PC-3 (cell line): Measurements from ENCODE around the gene CHGA. TPM values are rescaled to one million over a fixed set of nuclear protein-coding genes. Genes with fewer than 3 reads are reported as not detected.

ENCODE experiments used
- ATAC-seq: fragments of 200-7000 bp; cut with Tn5 transposase; 2 replicates; pipeline ENCODE4 v1.9.1; 2020; ENCODE audit warnings: mild to moderate bottlenecking, moderate library complexity
- BruUV-seq: library from RNA; stranded (reverse); fragments of 400-500 nt; replicated peaks from 2 replicates; lab custom pipeline; 2021; lab: Mats Ljungman, UMichigan
- CTCF ChIA-PET: fragments of 300-600 bp; sonication (Branson Sonifier 250); formaldehyde crosslinking; loops from one replicate; lab custom pipeline; 2022; ENCODE audit warnings: antibody characterized with exemption; lab: Charles Lee
- POLR2A ChIA-PET: fragments of 300-600 bp; sonication (Branson Sonifier 250); formaldehyde crosslinking; loops from one replicate; lab custom pipeline; 2022; ENCODE audit warnings: antibody characterized with exemption; ENCODE audit not compliant: unreplicated experiment; lab: Charles Lee
- DNase-seq: peaks from one replicate; pipeline ENCODE4 v3.0.0-alpha.2; 2015
- H2AFZ ChIP-seq: fragments of 300-600 bp; sonication (generic); 2 replicates; pipeline ENCODE4 v1.6.0; 2016; ENCODE audit warnings: antibody characterized with exemption, low read length
- H3F3A ChIP-seq: fragments of 300-600 bp; sonication (generic); one replicate; pipeline ENCODE4 v1.6.0; 2017; ENCODE audit warnings: antibody characterized with exemption, low read length, control low read depth, mild to moderate bottlenecking; ENCODE audit not compliant: unreplicated experiment
- H3K27ac ChIP-seq: fragments of 300-600 bp; sonication (generic); 2 replicates; pipeline ENCODE4 v1.5.1; 2016; ENCODE audit warnings: mild to moderate bottlenecking, low read length
- H3K27me3 ChIP-seq: fragments of 300-600 bp; sonication (generic); 2 replicates; pipeline ENCODE4 v1.6.1; 2016; ENCODE audit warnings: low read length, mixed read lengths
- H3K36me3 ChIP-seq: fragments of 300-600 bp; sonication (generic); 2 replicates; pipeline ENCODE4 v1.6.1; 2016; ENCODE audit warnings: low read depth, mixed run types, low read length, mixed read lengths
- H3K4me1 ChIP-seq: fragments of 300-600 bp; sonication (generic); 2 replicates; pipeline ENCODE4 v1.5.1; 2016; ENCODE audit warnings: low read length; ENCODE audit not compliant: insufficient read depth
- H3K4me2 ChIP-seq: fragments of 300-600 bp; sonication (generic); 2 replicates; pipeline ENCODE4 v1.6.0; 2016; ENCODE audit warnings: low read length
- H3K4me3 ChIP-seq: fragments of 300-600 bp; sonication (generic); 2 replicates; pipeline ENCODE4 v1.5.1; 2016; ENCODE audit warnings: mild to moderate bottlenecking, low read length, mixed read lengths
- H3K79me2 ChIP-seq: fragments of 300-600 bp; sonication (generic); 2 replicates; pipeline ENCODE4 v1.6.1; 2017; ENCODE audit warnings: low read length, mixed read lengths
- H3K9ac ChIP-seq: fragments of 300-600 bp; sonication (generic); 2 replicates; pipeline ENCODE4 v1.6.0; 2016; ENCODE audit warnings: mild to moderate bottlenecking, low read length
- H3K9me2 ChIP-seq: fragments of 300-600 bp; sonication (generic); replicated peaks from 2 replicates; pipeline ENCODE4 v1.6.1; 2016; ENCODE audit warnings: mixed run types, low read length, mixed read lengths
- H3K9me3 ChIP-seq: fragments of 300-600 bp; sonication (generic); 2 replicates; pipeline ENCODE4 v1.6.1; 2016; ENCODE audit warnings: low read length, mixed read lengths
- H4K20me1 ChIP-seq: fragments of 300-600 bp; sonication (generic); 2 replicates; pipeline ENCODE4 v1.6.1; 2016; ENCODE audit warnings: low read length, mixed read lengths
- CTCF ChIP-seq: fragments of 300-600 bp; sonication (generic); conservative IDR thresholded peaks from 2 replicates; pipeline ENCODE4 v1.5.1; 2017; ENCODE audit warnings: antibody characterized with exemption, low read depth, mild to moderate bottlenecking, low read length
- EZH2 ChIP-seq: fragments of 300-600 bp; sonication (generic); IDR thresholded peaks from one replicate; pipeline ENCODE4 v1.6.1; 2017; ENCODE audit warnings: antibody characterized with exemption, mild to moderate bottlenecking, low read length; ENCODE audit not compliant: unreplicated experiment
- EZH2phosphoT487 ChIP-seq: fragments of 300-600 bp; sonication (generic); IDR thresholded peaks from 2 replicates; pipeline ENCODE4 v1.6.1; 2018; ENCODE audit warnings: mild to moderate bottlenecking, antibody characterized with exemption, low read length, borderline replicate concordance
- intact Hi-C: fragments of 100-400 bp; cut with micrococcal nuclease; formaldehyde crosslinking; loops from 2 replicates; pipeline ENCODE4 v1.9.0; 2023
- total RNA-seq: library from RNA; depleted of rRNA; stranded (reverse); fragments of >200 nt; gene quantifications from 2 replicates; pipeline ENCODE4 v1.2.3, GENCODE V29; 2014

Gene CHGA
- total RNA-seq, 1 experiment from 2014 or later = not detected

- intact Hi-C loops = no loop called here
- no peaks in the 10 kb centered on the region for H4K20me1 ChIP-seq
- no peaks in the 10 kb centered on the region for H3K9me2 ChIP-seq
- H3K36me3 ChIP-seq = 0 out of 2 replicates have a peak, but pooled peaks cover 4% of the 10 kb centered on the region
- POLR2A ChIA-PET = no interaction called here
- no peak for TF ChIP-seq EZH2
- no peak for TF ChIP-seq EZH2phosphoT487
- TF ChIP-seq CTCF = no peak
- no peak overlapping the region for H3K27ac ChIP-seq
- 0 out of 2 replicates have a peak, but pooled peaks cover under 1% of the 10 kb centered on the region for H3K79me2 ChIP-seq
- no peak for DNase-seq
- no peak for ATAC-seq
- no TSS peak for BruUV-seq
- no peak overlapping the region for H3K4me3 ChIP-seq
- H3K27me3 ChIP-seq = no peaks in the 10 kb centered on the region
- H3K4me2 ChIP-seq = no peak overlapping the region
- H3K4me1 ChIP-seq = no peaks in the 10 kb centered on the region
- H3K9me3 ChIP-seq = no peaks in the 10 kb centered on the region
- CTCF ChIA-PET = no interaction called here
- H3K9ac ChIP-seq = no peak overlapping the region
- H3F3A ChIP-seq = no peaks in the 10 kb centered on the region
- no peak overlapping the region for H2AFZ ChIP-seq
Measured at GRCh38 chr14:92971601-92972180, 48.7 kb downstream of the CHGA start.

DNA sequence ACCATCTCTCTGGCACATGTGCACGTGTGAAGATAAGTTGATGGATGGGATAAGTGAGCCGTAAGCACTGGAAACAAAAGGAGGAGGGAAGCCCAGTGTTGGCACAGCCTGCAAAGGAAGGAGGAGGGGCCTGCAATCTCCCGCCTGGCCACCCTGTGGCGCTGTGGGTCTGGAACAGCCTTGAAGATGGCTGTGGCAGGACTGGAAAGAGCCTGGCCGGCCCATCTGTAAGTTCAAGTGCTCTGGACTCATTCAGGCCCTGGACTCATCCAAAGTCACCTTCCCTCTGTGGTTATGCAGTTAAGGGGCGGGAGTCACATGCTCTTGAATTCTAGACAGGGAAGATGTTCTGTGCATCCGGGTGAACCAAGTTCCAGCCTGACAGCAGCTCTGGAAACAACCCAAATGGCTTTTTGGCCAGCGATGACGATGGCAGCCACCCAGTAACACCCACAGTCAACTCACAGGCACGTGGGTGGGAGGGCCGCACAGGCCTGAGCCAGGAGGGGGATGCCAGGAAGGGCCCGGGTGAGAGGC, 50.4 kb downstream of the CHGA start:
- Histone ChIP-seq H3K9me3 (no peaks in the 10 kb centered on the region), H3K9me2 (no peaks in the 10 kb centered on the region), H3K4me3 (no peak overlapping the region), H3K9ac (no peak overlapping the region), H3K79me2 (no peaks in the 10 kb centered on the region), H3K4me1 (no peaks in the 10 kb centered on the region), H2AFZ (no peak overlapping the region), H3F3A (no peaks in the 10 kb centered on the region), H3K36me3 (peaks cover 20% of the 10 kb centered on the region; the same call in 1 of the 2 replicates), H4K20me1 (no peaks in the 10 kb centered on the region), H3K27me3 (no peaks in the 10 kb centered on the region), H3K27ac (no peak overlapping the region), H3K4me2 (no peak overlapping the region)
- ChIA-PET POLR2A (no interaction called here), CTCF (no interaction called here)
- no TSS peak for BruUV-seq
- ATAC-seq (peak; percentile 42), DNase-seq (peak; percentile 73)
- TF ChIP-seq CTCF = peak; percentile 81
- no peak for TF ChIP-seq EZH2phosphoT487
- intact Hi-C loops = no loop called here

GRCh38 chr14:92973798-92974372, 50.9 kb downstream of the CHGA start:
- ChIA-PET CTCF (no interaction called here), POLR2A (no interaction called here)
- Histone ChIP-seq H3K79me2 (no peaks in the 10 kb centered on the region), H3F3A (no peaks in the 10 kb centered on the region), H3K27me3 (no peaks in the 10 kb centered on the region), H3K4me3 (no peak overlapping the region), H3K4me1 (no peaks in the 10 kb centered on the region), H3K9me3 (no peaks in the 10 kb centered on the region), H3K9ac (no peak overlapping the region), H3K4me2 (no peak overlapping the region), H2AFZ (no peak overlapping the region), H4K20me1 (no peaks in the 10 kb centered on the region), H3K9me2 (no peaks in the 10 kb centered on the region), H3K36me3 (peaks cover 24% of the 10 kb centered on the region; the same call in 1 of the 2 replicates), H3K27ac (no peak overlapping the region)
- no peak for TF ChIP-seq EZH2
- no peak for TF ChIP-seq EZH2phosphoT487
- TF ChIP-seq CTCF = no peak
- intact Hi-C loops = no loop called here
- no peak for ATAC-seq
- DNase-seq = no peak
- BruUV-seq = no TSS peak
